ENCODE data around the gene PLXDC1. TPM values are rescaled to one million over a fixed set of nuclear protein-coding genes. Genes with fewer than 3 reads are reported as not detected.

The PLXDC1 gene
- total and polyA plus RNA-seq, 2 of the 8 experiments (the other 6 are each of a cell fraction or from before 2014, with no cell fraction given) = 4.1 to 14.6 TPM

GRCh38 chr17:39141915-39142664 is 9.3 kb downstream of the PLXDC1 start:
- H2BK15ac ChIP-seq (ENCODE audit: low read length) = no peak overlapping the region
- no peak overlapping the region for H3K9ac ChIP-seq (replicated peaks in 1 of 4; ENCODE audit: extremely low read depth in 1 of 4, low read depth in 3 of 4, low read length in 3 of 4)
- no peak overlapping the region; the same call in 1 of the 2 replicates for H3K18ac ChIP-seq (ENCODE audit: extremely low read depth, low read length)
- H3K14ac ChIP-seq (ENCODE audit: insufficient read length) = no peak overlapping the region
- no peak overlapping the region for H3K23ac ChIP-seq (ENCODE audit: insufficient read length)
- H3K36me3 ChIP-seq (ENCODE audit: control insufficient read depth in 2 of 4, insufficient read depth in 4 of 4, low read length in 3 of 4) = no peaks in the 10 kb centered on the region
- WGBS, 2 experiments (ENCODE audit: extremely low coverage in 1 of 2, insufficient coverage in 1 of 2, insufficient read length in 1 of 2, insufficient replicate concordance in 2 of 2, low coverage in 1 of 2, low lambda C conversion rate in 2 of 2, missing lambda C conversion rate in 1 of 2) = 91% methylated on average over 11 of the region's 11 CpGs; no CpG with 5 or more reads in 1 of the 2 experiments
- no peak overlapping the region for H2BK5ac ChIP-seq (ENCODE audit: low read depth, low read length)
- no peak overlapping the region for H3K4ac ChIP-seq (replicated peaks; ENCODE audit: insufficient read length, low read depth, low read length)
- no peaks in the 10 kb centered on the region for H3K27me3 ChIP-seq (replicated peaks in 1 of 4; ENCODE audit: control insufficient read depth in 3 of 4, extremely low read depth in 1 of 4, insufficient read depth in 3 of 4, low read length in 3 of 4)
- POLR2A ChIA-PET (ENCODE audit: partially characterized antibody) = interaction anchor here (1.5 kb wide), 1 partner anchor 11 kb away, joined by 3 read pairs; no protein-coding TSS in a partner anchor
- no peak overlapping the region for H3K4me3 ChIP-seq (ENCODE audit: extremely low read depth in 1 of 4, insufficient read depth in 2 of 4, low read depth in 3 of 4, low read length in 4 of 4)
- DNase-seq (ENCODE audit: low read depth in 1 of 2, low spot score in 2 of 2) (no peak), FAIRE-seq (no peak)
- no peaks in the 10 kb centered on the region for H3K79me2 ChIP-seq (ENCODE audit: control insufficient read depth in 1 of 2, insufficient read depth in 2 of 2, low read length in 2 of 2)
- TF ChIP-seq CEBPB (IDR thresholded peaks at IDR 0.05; ENCODE audit: low read depth, low read length) (0 out of 2 replicates have a peak, but pooled peaks have one; percentile 2), SIX5 (IDR thresholded peaks at IDR 0.05; ENCODE audit: low read depth, low read length) (no peak), PHF8 (conservative IDR thresholded peaks at IDR 0.05; ENCODE audit: low read depth, low read length) (no peak)
- no peaks in the 10 kb centered on the region for H3K79me1 ChIP-seq (ENCODE audit: low read depth, low read length)
- H3K56ac ChIP-seq (replicated peaks; ENCODE audit: insufficient read length, low read depth, low read length) = no peak overlapping the region
- no peak overlapping the region for H4K91ac ChIP-seq (replicated peaks; ENCODE audit: insufficient read length, low read length)
- no peaks in the 10 kb centered on the region for H4K20me1 ChIP-seq (replicated peaks in 1 of 2; ENCODE audit: control insufficient read depth in 1 of 2, insufficient read depth in 2 of 2, low read length in 2 of 2)
- H2BK12ac ChIP-seq (ENCODE audit: low read depth, low read length) = 0 out of 2 replicates have a peak overlapping the region, but pooled peaks have one; percentile 39
- no peak overlapping the region for H4K5ac ChIP-seq (ENCODE audit: insufficient read length, low read depth, low read length)
- H3K4me1 ChIP-seq (replicated peaks in 1 of 4; ENCODE audit: control insufficient read depth in 3 of 4, insufficient read depth in 4 of 4, low read length in 3 of 4) = no peaks in the 10 kb centered on the region
- no peak overlapping the region for H3K4me2 ChIP-seq (ENCODE audit: insufficient read depth in 1 of 2, low read depth in 2 of 2, low read length in 2 of 2)
- H3K23me2 ChIP-seq (ENCODE audit: low read depth, low read length) = no peaks in the 10 kb centered on the region
- H2AFZ ChIP-seq (ENCODE audit: low read length) = no peak overlapping the region
- H3K27ac ChIP-seq (ENCODE audit: low read depth, low read length) = no peak overlapping the region
- no peak overlapping the region for H2AK5ac ChIP-seq (ENCODE audit: low read depth, low read length)
- no peak overlapping the region for H2BK120ac ChIP-seq (replicated peaks; ENCODE audit: low read depth, low read length)
- H4K8ac ChIP-seq (ENCODE audit: extremely low read depth, insufficient read depth, low read length) = no peak overlapping the region
- no peak overlapping the region for H2BK20ac ChIP-seq (ENCODE audit: low read length)
- CTCF ChIA-PET (ENCODE audit: partially characterized antibody) = interaction anchor here (3.7 kb wide), 1 partner anchor 24 kb away, joined by 23 read pairs; the partner anchor contains the start of gene ARL5C
- H3K9me3 ChIP-seq (ENCODE audit: insufficient read depth in 2 of 2, low read depth in 1 of 2, low read length in 1 of 2) = no peaks in the 10 kb centered on the region

Data from H1 (cell line).